HG03064 (cell line): ENCODE measurements around the gene H1-8.
"Not testable (repeated sequence)": the region's sequence is repeated elsewhere in the genome, so short reads cannot be mapped to it uniquely, and the experiment has no call there.

ENCODE experiments used
- ATAC-seq: cut with Tn5 transposase; IDR thresholded peaks from one replicate; pipeline ENCODE4 v1.9.1; 2021; ENCODE audit warnings: low read depth; ENCODE audit not compliant: unreplicated experiment

The H1-8 gene

GRCh38 chr3:129543156-129543790, at the start of gene H1-8:
Gene H1-8, plus strand, starts transcription at chr3:129543175. Its CDS starts 44 bp downstream, at chr3:129543219.
- no peak for ATAC-seq

GRCh38 chr3:129493206-129493605, 49.8 kb upstream of the H1-8 start:
- ATAC-seq: no peak

GRCh38 chr3:129494499-129494898, 48.5 kb upstream of the H1-8 start:
- ATAC-seq: not testable (repeated sequence)

- ATAC-seq: not testable (repeated sequence)
Observed at GRCh38 chr3:129495006-129495639, 47.9 kb upstream of the H1-8 start.

GRCh38 chr3:129497876-129498275, 45.1 kb upstream of the H1-8 start:
- ATAC-seq: not testable (repeated sequence)

GRCh38 chr3:129498603-129499488, 44.1 kb upstream of the H1-8 start:
- not testable (repeated sequence) for ATAC-seq

GRCh38 chr3:129499604-129500333, 43.2 kb upstream of the H1-8 start:
- ATAC-seq: not testable (repeated sequence)

GRCh38 chr3:129500334-129500658, 42.7 kb upstream of the H1-8 start:
- no peak for ATAC-seq

GRCh38 chr3:129501630-129502029, 41.3 kb upstream of the H1-8 start:
- no peak for ATAC-seq

GRCh38 chr3:129502641-129503408, 40.1 kb upstream of the H1-8 start:
- no peak for ATAC-seq

- no peak for ATAC-seq
Observed at GRCh38 chr3:129503471-129504291, 39.3 kb upstream of the H1-8 start.

GRCh38 chr3:129504471-129505100, 38.4 kb upstream of the H1-8 start:
- no peak for ATAC-seq

- ATAC-seq: no peak
Observed at GRCh38 chr3:129505341-129505740, 37.6 kb upstream of the H1-8 start.

GRCh38 chr3:129506231-129506742, 36.7 kb upstream of the H1-8 start:
- no peak for ATAC-seq

GRCh38 chr3:129507181-129507831, 35.7 kb upstream of the H1-8 start:
- ATAC-seq: no peak

GRCh38 chr3:129512595-129512994, 30.4 kb upstream of the H1-8 start:
- ATAC-seq: no peak

GRCh38 chr3:129513705-129514104, 29.3 kb upstream of the H1-8 start:
- ATAC-seq: no peak

GRCh38 chr3:129514110-129514509, 28.9 kb upstream of the H1-8 start:
- ATAC-seq: no peak
